Activated naive CD4-positive, alpha-beta T cell treated with anti-CD3 and anti-CD28 coated beads for 36 hours (primary cell): Measurements from ENCODE around the gene ITGAX. TPM values are rescaled to one million over a fixed set of nuclear protein-coding genes. Genes with fewer than 3 reads are reported as not detected.

Source experiments
- CTCF ChIA-PET: fragments of 350-600 bp; sonication (Branson Sonifier 250); formaldehyde crosslinking; loops from one replicate; lab custom pipeline; 2021; ENCODE audit warnings: antibody characterized with exemption; lab: Charles Lee
- DNase-seq: peaks from one replicate; pipeline ENCODE4 v3.0.0-alpha.2; 2020
- H3K27ac Mint-ChIP-seq: one replicate; pipeline ENCODE4 v1.8.0; 2021; ENCODE audit warnings: mild to moderate bottlenecking, mixed read lengths
- H3K27me3 Mint-ChIP-seq: one replicate; pipeline ENCODE4 v1.8.0; 2021; ENCODE audit warnings: low read depth, mixed read lengths
- H3K36me3 Mint-ChIP-seq: one replicate; pipeline ENCODE4 v1.8.0; 2021; ENCODE audit warnings: low read depth, mixed read lengths
- H3K4me1 Mint-ChIP-seq: one replicate; pipeline ENCODE4 v1.8.0; 2021; ENCODE audit warnings: low read depth, mixed read lengths
- H3K4me3 Mint-ChIP-seq: one replicate; pipeline ENCODE4 v1.8.0; 2021; ENCODE audit warnings: mild to moderate bottlenecking, moderate library complexity, mixed read lengths
- H3K9me3 Mint-ChIP-seq: one replicate; pipeline ENCODE4 v1.8.0; 2021; ENCODE audit warnings: mixed read lengths
- intact Hi-C: fragments of 100-400 bp; cut with micrococcal nuclease; formaldehyde crosslinking; loops from one replicate; pipeline ENCODE4 v1.15.1; 2023
- total RNA-seq, 2 experiments: library from RNA; stranded (reverse); gene quantifications; one replicate each; pipeline ENCODE4 v1.2.3, GENCODE V29; 2021

Gene ITGAX
- total RNA-seq, 2 experiments from 2014 or later = 2.4 to 2.9 TPM

DNA sequence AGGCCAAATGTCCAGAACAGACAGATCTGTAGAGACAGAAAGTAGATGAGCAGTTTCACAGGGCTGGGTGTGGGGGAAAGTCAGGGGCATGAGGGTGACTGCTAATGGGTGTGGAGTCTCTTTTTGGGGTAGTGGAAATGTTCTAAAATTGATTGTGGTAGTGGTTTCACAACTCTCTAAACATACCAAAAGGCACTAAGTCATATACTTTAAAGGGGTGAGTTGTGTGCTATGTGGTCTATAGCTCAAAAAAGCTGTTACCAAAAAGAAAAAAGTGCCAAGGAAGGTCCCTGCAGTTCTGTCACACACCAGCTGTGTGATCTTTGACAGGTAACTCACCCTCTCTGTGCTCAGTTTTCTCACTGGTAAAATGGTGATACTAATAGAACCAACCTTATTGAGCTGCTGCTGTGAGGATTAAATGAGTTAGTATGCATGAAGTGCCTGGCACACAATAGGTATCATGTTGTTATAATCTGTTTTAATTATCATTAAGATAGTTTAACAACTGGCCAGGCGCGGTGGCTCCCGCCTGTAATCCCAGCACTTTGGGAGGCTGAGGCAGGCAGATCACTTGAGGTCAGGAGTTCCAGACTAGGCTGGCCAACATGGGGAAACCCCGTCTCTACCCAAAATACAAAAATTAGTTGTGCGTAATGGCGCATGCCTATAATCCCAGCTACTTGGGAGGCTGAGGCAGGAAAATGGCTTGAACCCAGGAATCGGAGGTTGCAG is 10.3 kb downstream of the ITGAX start:
- intact Hi-C loops = no loop called here
- DNase-seq = no peak
- no peaks in the 10 kb centered on the region for H3K27me3 Mint-ChIP-seq
- peaks cover 12% of the 10 kb centered on the region for H3K4me1 Mint-ChIP-seq
- H3K9me3 Mint-ChIP-seq = no peaks in the 10 kb centered on the region
- CTCF ChIA-PET = no interaction called here
- H3K27ac Mint-ChIP-seq = no peak overlapping the region
- no peaks in the 10 kb centered on the region for H3K36me3 Mint-ChIP-seq
- H3K4me3 Mint-ChIP-seq = no peak overlapping the region

DNA sequence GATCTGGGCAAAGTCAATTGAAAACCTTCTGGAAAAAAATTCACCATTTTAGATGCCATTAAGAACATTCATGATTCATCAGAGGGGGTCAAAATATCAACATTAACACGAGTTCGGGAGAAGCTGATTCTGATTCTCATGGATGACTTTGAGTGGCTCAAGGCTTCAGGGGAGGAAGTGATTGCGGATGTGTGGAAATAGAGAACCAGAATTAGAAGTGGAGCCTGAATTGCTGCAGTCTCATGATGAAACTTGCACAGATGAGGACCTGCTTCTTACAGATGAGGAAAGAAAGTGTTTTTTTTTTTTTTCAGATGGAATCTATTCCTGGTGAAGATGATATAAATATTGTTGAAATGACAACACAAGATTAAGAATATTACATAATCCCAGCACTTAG is 12.9 kb downstream of the ITGAX start:
- no peaks in the 10 kb centered on the region for H3K9me3 Mint-ChIP-seq
- CTCF ChIA-PET = no interaction called here
- intact Hi-C loops = no loop called here

GRCh38 chr16:31371008-31371407 is 16.0 kb downstream of the ITGAX start:
- Mint-ChIP-seq H3K27me3 (no peaks in the 10 kb centered on the region), H3K9me3 (peaks cover 2% of the 10 kb centered on the region), H3K4me1 (peaks cover 12% of the 10 kb centered on the region), H3K27ac (no peak overlapping the region), H3K4me3 (no peak overlapping the region), H3K36me3 (no peaks in the 10 kb centered on the region)
- intact Hi-C loops = no loop called here
- CTCF ChIA-PET = interaction anchor here (2.2 kb wide), 1 partner anchor 12 kb away, joined by 9 read pairs; no protein-coding TSS in a partner anchor
- DNase-seq = no peak

More for the DNA sequence above, 12.9 kb downstream of the ITGAX start:
- no peak for DNase-seq
- no peaks in the 10 kb centered on the region for H3K27me3 Mint-ChIP-seq
- peaks cover 12% of the 10 kb centered on the region for H3K4me1 Mint-ChIP-seq
- H3K36me3 Mint-ChIP-seq = no peaks in the 10 kb centered on the region
- no peak overlapping the region for H3K27ac Mint-ChIP-seq
- no peak overlapping the region for H3K4me3 Mint-ChIP-seq

GRCh38 chr16:31371619-31372484 is 16.9 kb downstream of the ITGAX start:
- no peaks in the 10 kb centered on the region for H3K27me3 Mint-ChIP-seq
- H3K27ac Mint-ChIP-seq = no peak overlapping the region
- intact Hi-C loops = no loop called here
- peaks cover 7% of the 10 kb centered on the region for H3K4me1 Mint-ChIP-seq
- CTCF ChIA-PET = interaction anchor here (0.7 to 2.2 kb wide), 2 partner anchors 11 to 129 kb away, joined by 4 to 9 read pairs; no protein-coding TSS in a partner anchor
- H3K36me3 Mint-ChIP-seq = no peaks in the 10 kb centered on the region
- H3K4me3 Mint-ChIP-seq = no peak overlapping the region
- no peak for DNase-seq
- peaks cover 2% of the 10 kb centered on the region for H3K9me3 Mint-ChIP-seq

DNA sequence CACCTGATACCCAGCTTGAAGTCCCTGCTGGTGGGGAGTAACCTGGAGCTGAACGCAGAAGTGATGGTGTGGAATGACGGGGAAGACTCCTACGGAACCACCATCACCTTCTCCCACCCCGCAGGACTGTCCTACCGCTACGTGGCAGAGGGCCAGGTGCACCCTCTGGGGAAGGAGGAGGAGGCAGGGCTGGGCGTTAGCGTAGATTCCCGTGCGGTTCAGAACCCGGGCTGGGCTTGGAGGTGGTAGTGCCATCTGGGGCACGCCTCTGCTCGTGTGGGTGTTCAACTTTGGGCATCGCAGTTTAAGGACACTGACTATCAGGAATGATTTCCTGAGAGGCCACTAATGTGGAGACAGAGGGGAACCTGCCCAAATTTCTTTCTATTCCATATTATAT is 18.3 kb downstream of the ITGAX start:
- intact Hi-C loops = no loop called here
- DNase-seq = no peak
- peaks cover 2% of the 10 kb centered on the region for H3K9me3 Mint-ChIP-seq
- CTCF ChIA-PET = interaction anchor here (2.2 kb wide), 1 partner anchor 10 kb away, joined by 9 read pairs; no protein-coding TSS in a partner anchor
- no peaks in the 10 kb centered on the region for H3K4me1 Mint-ChIP-seq
- no peaks in the 10 kb centered on the region for H3K27me3 Mint-ChIP-seq
- no peak overlapping the region for H3K27ac Mint-ChIP-seq
- H3K4me3 Mint-ChIP-seq = no peak overlapping the region
- H3K36me3 Mint-ChIP-seq = no peaks in the 10 kb centered on the region

GRCh38 chr16:31375231-31375630 is 20.3 kb downstream of the ITGAX start:
- H3K4me3 Mint-ChIP-seq = no peak overlapping the region
- H3K27me3 Mint-ChIP-seq = no peaks in the 10 kb centered on the region
- no peaks in the 10 kb centered on the region for H3K36me3 Mint-ChIP-seq
- intact Hi-C loops = no loop called here
- CTCF ChIA-PET = no interaction called here
- H3K27ac Mint-ChIP-seq = no peak overlapping the region
- peaks cover 2% of the 10 kb centered on the region for H3K9me3 Mint-ChIP-seq
- no peaks in the 10 kb centered on the region for H3K4me1 Mint-ChIP-seq
- no peak for DNase-seq

GRCh38 chr16:31376705-31377104 is 21.7 kb downstream of the ITGAX start:
- no peaks in the 10 kb centered on the region for H3K36me3 Mint-ChIP-seq
- no peaks in the 10 kb centered on the region for H3K4me1 Mint-ChIP-seq
- DNase-seq = no peak
- no peak overlapping the region for H3K4me3 Mint-ChIP-seq
- no peaks in the 10 kb centered on the region for H3K27me3 Mint-ChIP-seq
- intact Hi-C loops = no loop called here
- no peak overlapping the region for H3K27ac Mint-ChIP-seq
- CTCF ChIA-PET = interaction anchor here (0.7 kb wide), 1 partner anchor 182 kb away, joined by 3 read pairs; no protein-coding TSS in a partner anchor
- peaks cover 2% of the 10 kb centered on the region for H3K9me3 Mint-ChIP-seq

DNA sequence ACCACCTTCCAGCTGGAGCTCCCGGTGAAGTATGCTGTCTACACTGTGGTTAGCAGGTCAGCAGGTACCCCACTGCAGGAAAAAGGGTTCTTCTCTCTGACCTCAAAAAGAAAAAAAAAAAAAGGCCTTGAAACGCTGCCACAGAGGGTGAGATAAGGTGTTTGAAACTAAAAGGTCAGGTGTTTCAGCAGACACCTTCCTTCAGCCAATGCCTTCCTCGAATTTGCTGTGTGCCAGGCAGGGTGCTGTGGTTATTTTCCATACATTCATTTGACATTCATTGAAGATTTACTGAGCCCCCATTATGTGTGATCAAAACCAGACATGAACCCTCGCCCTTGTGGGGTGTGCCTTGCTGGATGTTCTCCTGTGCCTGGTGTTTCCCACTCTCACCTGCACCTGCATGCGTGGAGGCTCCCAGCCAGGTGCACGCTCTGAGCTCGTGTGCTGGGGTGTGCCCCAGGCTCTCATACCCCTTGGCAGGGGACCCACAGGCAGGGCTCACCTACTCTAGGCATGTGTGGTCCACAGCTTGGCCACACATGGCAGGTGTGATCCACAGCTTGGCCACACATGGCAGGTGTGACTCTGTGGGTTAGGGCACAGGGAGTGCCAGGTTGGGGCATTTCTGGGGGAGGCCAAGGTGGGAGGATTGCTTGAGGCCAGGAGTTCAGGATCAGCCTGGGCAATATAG is 22.4 kb downstream of the ITGAX start:
- CTCF ChIA-PET = no interaction called here
- H3K36me3 Mint-ChIP-seq = no peaks in the 10 kb centered on the region
- intact Hi-C loops = no loop called here
- DNase-seq = no peak
- no peaks in the 10 kb centered on the region for H3K4me1 Mint-ChIP-seq
- H3K27me3 Mint-ChIP-seq = no peaks in the 10 kb centered on the region
- H3K4me3 Mint-ChIP-seq = no peak overlapping the region
- no peak overlapping the region for H3K27ac Mint-ChIP-seq
- peaks cover 2% of the 10 kb centered on the region for H3K9me3 Mint-ChIP-seq

- H3K9me3 Mint-ChIP-seq = peaks cover 1% of the 10 kb centered on the region
- CTCF ChIA-PET = no interaction called here
- H3K4me1 Mint-ChIP-seq = peaks cover 1% of the 10 kb centered on the region
- no peak overlapping the region for H3K27ac Mint-ChIP-seq
- DNase-seq = no peak
- peaks cover 3% of the 10 kb centered on the region for H3K27me3 Mint-ChIP-seq
- intact Hi-C loops = loop anchor here (5.0 to 10.0 kb wide), 4 partner anchors 62 to 315 kb away; partner anchors contain the start of genes PYCARD and ZNF843
- H3K36me3 Mint-ChIP-seq = no peaks in the 10 kb centered on the region
- no peak overlapping the region for H3K4me3 Mint-ChIP-seq
These were observed 25.2 kb downstream of the ITGAX start for GRCh38 chr16:31380201-31380600.

GRCh38 chr16:31382485-31383161 is 27.6 kb downstream of the ITGAX start:
- H3K27me3 Mint-ChIP-seq = peaks cover 5% of the 10 kb centered on the region
- H3K9me3 Mint-ChIP-seq = no peaks in the 10 kb centered on the region
- H3K36me3 Mint-ChIP-seq = no peaks in the 10 kb centered on the region
- CTCF ChIA-PET = interaction anchor here (0.6 to 2.2 kb wide), 18 partner anchors 11 to 437 kb away, joined by 3 to 9 read pairs (median 4); partner anchors contain the start of gene PYCARD
- peak; percentile 81 for DNase-seq
- intact Hi-C loops = loop anchor here (5.0 to 10.0 kb wide), 4 partner anchors 60 to 312 kb away; partner anchors contain the start of genes PYCARD and ZNF843
- H3K4me3 Mint-ChIP-seq = no peak overlapping the region
- peaks cover 15% of the 10 kb centered on the region for H3K4me1 Mint-ChIP-seq
- no peak overlapping the region for H3K27ac Mint-ChIP-seq

DNA sequence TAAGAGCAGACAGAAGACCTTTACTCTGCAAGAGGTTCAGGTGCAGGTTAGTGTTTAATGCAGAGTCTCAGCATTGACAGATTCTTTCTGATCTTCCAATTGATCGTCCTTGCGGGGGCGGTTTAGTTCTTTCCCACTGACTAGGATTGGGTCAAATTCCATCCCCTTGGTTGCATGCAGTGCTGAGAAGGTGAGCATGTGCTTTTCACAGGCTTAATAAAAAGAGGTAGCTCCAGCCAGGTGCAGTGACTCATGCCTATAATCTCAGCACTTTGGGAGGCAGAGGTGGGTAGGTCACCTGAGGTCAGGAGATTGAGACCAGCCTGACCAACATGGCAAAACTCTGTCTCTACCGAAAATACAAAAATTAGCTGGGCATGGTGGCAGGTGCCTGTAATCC is 30.7 kb downstream of the ITGAX start:
- no peak for DNase-seq
- Mint-ChIP-seq H3K27me3 (peaks cover 9% of the 10 kb centered on the region), H3K36me3 (no peaks in the 10 kb centered on the region), H3K27ac (no peak overlapping the region), H3K9me3 (no peaks in the 10 kb centered on the region), H3K4me3 (no peak overlapping the region), H3K4me1 (peaks cover 15% of the 10 kb centered on the region)
- CTCF ChIA-PET = interaction anchor here (1.1 to 1.4 kb wide), 2 partner anchors 57 to 118 kb away, joined by 3 to 6 read pairs; partner anchors contain the start of gene ZNF843
- intact Hi-C loops = loop anchor here (1.0 to 10.0 kb wide), 3 partner anchors 81 to 309 kb away; no protein-coding TSS in a partner anchor
